GM10847 (cell line): Measurements from ENCODE around the gene SHISAL1.

Experiments used
- POLR2A ChIP-seq: IDR thresholded peaks from 2 replicates; pipeline ENCODE4 v1.6.1; 2011; ENCODE audit not compliant: insufficient read length; ENCODE audit errors: extremely low read depth

SHISAL1 gene

DNA sequence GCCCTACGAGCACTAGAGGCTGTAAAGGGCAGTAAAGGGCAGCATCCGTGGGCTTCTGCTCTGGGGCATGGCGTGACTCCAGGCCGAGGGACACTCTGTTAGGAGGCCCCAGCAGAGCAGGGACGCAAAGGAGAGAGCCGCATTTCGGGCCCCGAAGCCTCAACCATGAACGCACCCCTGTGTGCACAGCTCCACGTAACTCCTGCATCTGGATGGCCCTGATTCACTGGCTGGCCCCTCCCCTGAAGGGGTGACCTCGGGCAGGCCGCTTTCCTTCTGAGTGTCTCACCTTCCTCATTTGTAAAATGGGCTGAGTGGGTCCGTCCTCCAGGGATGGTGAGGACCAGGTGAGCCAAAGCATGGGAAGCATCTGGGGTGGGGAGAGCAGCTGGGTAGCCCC, 13.6 kb downstream of the SHISAL1 start:
- TF ChIP-seq POLR2A, result no peak

GRCh38 chr22:44298406-44299091, 14.2 kb downstream of the SHISAL1 start:
- no peak for TF ChIP-seq POLR2A

- no peak for TF ChIP-seq POLR2A
Measured at GRCh38 chr22:44297470-44298061, 15.2 kb downstream of the SHISAL1 start.

- no peak for TF ChIP-seq POLR2A
Measured at GRCh38 chr22:44295406-44295805, 17.3 kb downstream of the SHISAL1 start.

DNA sequence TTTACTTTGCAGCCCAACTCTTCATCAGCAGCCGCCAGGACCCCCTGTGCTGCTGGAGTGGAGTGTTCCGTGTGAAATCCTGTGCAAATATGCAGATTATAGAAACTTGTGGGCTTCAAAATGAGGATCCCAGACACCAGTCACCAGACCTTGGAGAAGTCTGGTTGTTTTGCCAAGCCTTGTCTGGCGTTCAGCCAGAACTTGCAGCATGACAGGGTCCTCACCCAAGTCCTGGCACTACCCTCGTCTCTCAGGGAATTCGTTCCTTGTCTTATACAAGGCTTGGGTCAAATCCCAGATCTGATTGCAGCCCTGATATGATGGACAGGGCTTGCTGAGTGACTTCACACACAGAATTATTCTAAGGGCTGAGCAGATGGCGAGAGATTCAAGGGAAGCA, 18.9 kb downstream of the SHISAL1 start:
- no peak for TF ChIP-seq POLR2A

DNA sequence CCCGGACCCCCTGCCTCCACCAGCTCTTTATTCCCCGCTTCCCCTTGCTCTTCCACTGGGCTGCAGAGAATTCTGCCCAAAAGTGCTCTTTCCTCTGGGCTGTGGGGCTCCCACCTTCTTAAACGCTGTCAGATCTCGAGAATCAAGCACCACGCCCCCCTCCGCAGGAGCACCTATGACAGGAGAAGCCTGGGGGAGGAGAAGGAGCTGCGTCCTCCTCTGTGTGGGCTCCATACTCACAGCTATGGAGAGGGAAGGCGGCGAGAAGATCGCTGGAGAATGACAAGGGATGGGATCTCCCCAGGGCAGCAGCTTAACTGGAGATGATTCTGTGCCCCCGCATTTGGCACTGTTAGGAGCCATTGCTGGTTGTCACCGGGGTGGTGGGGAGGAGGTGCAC, 19.7 kb downstream of the SHISAL1 start:
- TF ChIP-seq POLR2A, result no peak

DNA sequence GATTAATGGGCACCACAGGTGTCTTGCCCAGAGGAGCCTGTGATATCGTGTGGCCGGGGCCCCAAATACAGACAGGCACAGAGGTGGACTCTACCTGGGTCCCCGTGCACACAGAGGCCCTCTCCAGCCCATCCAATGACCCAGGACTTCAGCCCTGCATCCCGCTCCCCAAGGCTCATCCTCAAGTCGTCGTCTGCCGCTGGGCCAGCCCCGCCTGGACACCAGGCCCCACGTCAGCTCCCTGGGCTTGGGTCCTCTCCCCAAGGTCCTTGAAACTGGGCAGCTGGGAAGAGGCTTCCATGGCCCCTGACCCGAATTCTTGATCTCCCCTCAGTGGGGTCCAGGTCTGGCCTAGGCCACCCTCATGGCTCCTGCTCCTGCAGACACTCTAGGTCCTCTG, 20.2 kb downstream of the SHISAL1 start:
- no peak for TF ChIP-seq POLR2A

DNA sequence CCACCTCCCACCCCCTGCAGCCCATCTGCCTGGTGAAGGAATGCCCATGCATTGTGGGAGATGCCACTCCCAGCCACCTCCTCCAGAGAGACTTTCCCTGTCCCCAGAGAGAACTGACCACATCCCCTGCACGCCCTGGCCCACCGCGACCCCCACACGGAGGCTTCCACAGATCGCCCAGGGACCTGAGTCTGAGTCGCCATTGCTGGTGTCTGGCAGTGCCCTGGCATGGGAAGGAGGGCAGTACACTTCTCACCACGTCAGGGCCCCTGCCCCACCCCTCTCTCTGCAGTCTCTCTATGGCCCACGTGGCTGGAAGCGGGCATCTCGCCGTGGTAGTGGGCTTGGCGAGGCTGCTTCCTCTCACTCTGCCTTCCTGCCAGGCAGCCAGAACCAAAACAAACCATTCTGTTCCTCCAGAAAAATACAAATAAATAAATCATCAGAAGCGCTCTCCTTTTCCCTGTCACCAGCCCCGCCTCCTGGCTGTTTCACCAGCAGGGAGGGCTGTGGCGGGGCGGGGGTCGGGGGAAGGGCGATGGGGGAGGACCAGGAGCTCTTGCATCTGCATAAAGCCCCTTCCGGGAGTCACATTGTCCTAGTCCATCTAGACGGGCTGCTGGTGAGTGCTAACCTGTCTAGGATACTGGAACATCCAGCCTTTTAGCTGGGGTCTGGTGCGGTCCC, 20.9 kb downstream of the SHISAL1 start:
- no peak for TF ChIP-seq POLR2A

GRCh38 chr22:44291265-44291664, 21.5 kb downstream of the SHISAL1 start:
- TF ChIP-seq POLR2A, result no peak

- no peak for TF ChIP-seq POLR2A
Measured at GRCh38 chr22:44289414-44290171, 23.2 kb downstream of the SHISAL1 start.

GRCh38 chr22:44288913-44289312, 23.8 kb downstream of the SHISAL1 start:
- no peak for TF ChIP-seq POLR2A

DNA sequence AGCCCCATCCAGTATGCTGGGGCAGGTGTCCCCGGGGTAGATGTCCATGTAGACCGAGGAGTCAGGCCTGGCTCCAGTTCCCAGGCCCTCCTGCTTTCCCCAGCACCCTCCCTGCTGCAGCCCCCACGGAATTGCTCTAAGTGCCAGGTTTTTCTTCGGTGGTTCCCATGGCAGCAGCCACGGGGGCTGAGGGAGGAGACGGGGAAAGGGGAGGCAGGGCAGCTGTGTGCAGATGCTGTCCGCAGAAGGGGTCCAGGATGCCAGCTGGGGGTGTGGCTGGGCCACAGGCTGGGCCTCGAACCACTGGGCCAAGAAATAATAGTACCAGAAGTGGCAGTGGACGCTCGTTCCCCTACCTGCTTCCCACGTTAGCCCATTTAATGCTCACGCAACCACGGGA, 25.0 kb downstream of the SHISAL1 start:
- no peak for TF ChIP-seq POLR2A

GRCh38 chr22:44287121-44287693, 25.5 kb downstream of the SHISAL1 start:
- no peak for TF ChIP-seq POLR2A

DNA sequence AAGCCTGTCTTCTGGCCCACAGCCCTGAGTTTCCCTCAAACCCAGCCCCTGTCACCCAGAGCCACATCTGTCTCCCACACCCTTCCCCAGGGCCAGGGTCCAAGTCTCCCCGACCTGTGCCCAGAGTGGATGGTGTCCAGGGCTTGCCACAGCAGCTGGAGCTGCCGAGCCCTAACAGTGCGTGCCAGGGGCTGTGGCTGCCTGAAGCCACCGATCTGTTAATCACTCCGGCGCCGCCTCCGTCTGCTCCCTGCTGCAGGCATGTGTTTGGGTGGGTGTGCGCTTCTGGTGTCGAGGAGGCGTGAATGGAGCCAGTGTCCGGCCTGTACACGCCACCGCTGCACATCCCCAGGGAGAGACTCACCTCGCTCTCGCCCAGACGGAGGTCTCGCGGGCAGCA, 26.1 kb downstream of the SHISAL1 start:
- no peak for TF ChIP-seq POLR2A

DNA sequence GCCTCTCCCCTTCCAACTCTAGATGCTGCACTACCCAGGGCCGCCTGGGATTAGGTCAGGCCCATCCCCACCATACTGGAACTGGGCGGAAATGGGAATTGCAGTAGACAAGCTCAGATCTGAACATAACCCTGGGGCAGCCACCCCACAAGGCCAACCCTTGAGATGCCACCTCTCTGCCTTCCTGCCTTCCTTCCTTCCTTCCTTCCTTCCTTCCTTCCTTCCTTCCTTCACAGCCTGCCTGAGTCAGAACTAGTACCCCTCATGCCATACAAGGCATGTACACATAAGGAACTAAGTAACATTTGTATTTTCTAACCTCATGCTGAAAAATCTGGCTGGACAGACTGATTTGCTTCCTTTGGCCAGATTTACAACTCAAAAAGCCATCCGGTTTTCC, 28.0 kb downstream of the SHISAL1 start:
- TF ChIP-seq POLR2A, result no peak
